Thoracic aorta endothelial cell (primary cell): ENCODE results near the gene DXO. TPM values are rescaled to one million over a fixed set of nuclear protein-coding genes. Genes with fewer than 3 reads are reported as not detected.

Experiments used
- small RNA-seq: library from RNA; depleted of rRNA; stranded (forward); fragments of <200 nt; gene quantifications from one replicate; pipeline ENCODE3, GENCODE V24; 2012
- total RNA-seq: library from RNA; depleted of rRNA; stranded (reverse); fragments of >200 nt; gene quantifications from 2 replicates; pipeline ENCODE4 v1.2.3, GENCODE V29; 2012

Gene DXO
- total RNA-seq, result 13.2 and 14.2 TPM in 2 replicates

GRCh38 chr6:31971993-31972708 lies at the start of gene DXO:
Gene DXO, minus strand, starts transcription at chr6:31972138. Its CDS starts 463 bp downstream, at chr6:31971675.

DNA sequence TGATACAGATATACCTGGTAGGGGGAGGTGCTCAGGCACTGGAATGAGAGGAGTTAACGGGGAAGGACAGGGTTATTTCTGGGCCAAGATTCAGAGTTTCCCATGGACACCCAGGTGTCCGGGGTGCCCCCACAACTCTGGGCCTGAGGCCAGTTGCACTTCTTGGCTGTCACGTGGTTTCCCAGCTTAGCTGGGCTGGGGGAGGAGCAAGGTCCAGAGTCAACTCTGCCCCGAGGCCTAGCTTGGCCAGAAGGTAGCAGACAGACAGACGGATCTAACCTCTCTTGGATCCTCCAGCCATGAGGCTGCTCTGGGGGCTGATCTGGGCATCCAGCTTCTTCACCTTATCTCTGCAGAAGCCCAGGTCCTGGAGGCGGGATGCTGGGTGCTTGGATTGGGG lies 42.6 kb upstream of the DXO start, which contains the start of gene C4B:
TSS of gene C4B (plus strand) at position 249 of the 400 bp plus-strand sequence. CDS start at position 300, 51 bp downstream.

GRCh38 chr6:31981744-31982143 lies 9.8 kb upstream of the DXO start, which contains the start of gene C4A:
Gene C4A, plus strand, starts transcription at chr6:31982057. Its CDS starts 51 bp downstream, at chr6:31982108.

GRCh38 chr6:31958741-31959739 lies 12.9 kb downstream of the DXO start, which contains the start of the genes NELFE and SKIC2:
Gene NELFE, minus strand, starts transcription at chr6:31958971. Its CDS starts 525 bp downstream, at chr6:31958446.
Gene SKIC2, plus strand, starts transcription at chr6:31959175. Its CDS starts 18 bp downstream, at chr6:31959193.

GRCh38 chr6:31945507-31946369 lies 26.2 kb downstream of the DXO start, which contains the start of gene CFB:
Gene CFB, plus strand, starts transcription at chr6:31946095. Its CDS starts 127 bp downstream, at chr6:31946222.

DNA sequence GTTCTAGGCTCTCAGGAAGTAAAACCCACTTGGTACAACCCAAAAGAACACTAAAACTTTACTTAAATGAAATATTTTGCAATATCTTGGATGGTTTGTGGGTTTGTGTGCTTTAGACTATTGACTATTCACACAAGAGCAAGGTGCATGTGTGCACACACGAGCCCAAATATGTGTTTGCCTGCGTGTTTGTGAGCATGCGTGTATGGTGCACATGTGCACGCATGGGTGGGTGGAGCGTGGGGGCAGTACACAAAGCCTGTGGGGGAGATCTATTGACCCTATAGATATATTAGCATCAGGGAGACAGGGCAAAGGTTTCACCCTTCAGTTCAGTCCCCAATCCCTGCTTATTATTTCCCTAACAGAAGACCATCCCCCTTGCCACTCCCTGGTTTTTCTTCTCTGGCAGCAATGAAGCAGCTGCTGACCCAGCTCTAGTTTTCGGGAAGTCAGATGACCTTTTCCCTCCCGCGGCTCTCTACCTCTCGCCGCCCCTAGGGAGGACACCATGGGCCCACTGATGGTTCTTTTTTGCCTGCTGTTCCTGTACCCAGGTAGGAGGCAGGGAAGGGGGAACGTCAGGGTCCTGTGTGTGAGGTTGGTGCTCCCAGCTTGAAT lies 44.6 kb downstream of the DXO start, which contains the start of gene C2:
TSS of gene C2 (plus strand) at position 476 of the 621 bp plus-strand sequence. CDS start at position 512, 36 bp downstream.

Small RNA genes within 50 kb of the gene (small RNA-seq; reads per million reads assigned to genes)
- gene AL645922.1, result not detected

Other genes starting within 250 kb of the DXO start
- gene MPIG6B, start 248.8 kb downstream of the DXO start, total RNA-seq, result not detected in 2 replicates
- 35.2 and 44.4 TPM in 2 replicates for gene DDAH2, start 242.8 kb downstream of the DXO start, total RNA-seq
- 650 and 798 TPM in 2 replicates for gene CLIC1, start 235.6 kb downstream of the DXO start, total RNA-seq
- 18.6 and 30.9 TPM in 2 replicates for gene MSH5, start 232.1 kb downstream of the DXO start, total RNA-seq
- 0.66 and 1.6 TPM in 2 replicates for gene SAPCD1, start 209.5 kb downstream of the DXO start, total RNA-seq
- gene VWA7, start 194.8 kb downstream of the DXO start, total RNA-seq, result 0.27 and 0.29 TPM in 2 replicates
- gene VARS1, start 176.4 kb downstream of the DXO start, total RNA-seq, result 80.2 and 96.9 TPM in 2 replicates
- gene LSM2, start 165.2 kb downstream of the DXO start, total RNA-seq, result 51.3 and 55.1 TPM in 2 replicates
- gene HSPA1L, start 156.9 kb downstream of the DXO start, total RNA-seq, result 0.40 and 0.57 TPM in 2 replicates
- 35.1 and 75.0 TPM in 2 replicates for gene HSPA1A, start 156.6 kb downstream of the DXO start, total RNA-seq
- gene HSPA1B, start 144.4 kb downstream of the DXO start, total RNA-seq, result 26.1 and 97.3 TPM in 2 replicates
- gene NEU1, start 109.3 kb downstream of the DXO start, total RNA-seq, result 43.5 and 45.3 TPM in 2 replicates
- 0.13 and 0.65 TPM in 2 replicates for gene SLC44A4, start 93.1 kb downstream of the DXO start, total RNA-seq
- gene EHMT2, start 74.4 kb downstream of the DXO start, total RNA-seq, result 34.0 and 40.5 TPM in 2 replicates
- 1.1 and 1.3 TPM in 2 replicates for gene ZBTB12, start 70.1 kb downstream of the DXO start, total RNA-seq
- gene C2, start 44.4 kb downstream of the DXO start, total RNA-seq, result not detected in 2 replicates
- 1.3 TPM in 2 replicates for gene CFB, start 26.0 kb downstream of the DXO start, total RNA-seq
- gene NELFE, start 13.2 kb downstream of the DXO start, total RNA-seq, result 99.7 and 101 TPM in 2 replicates
- 38.3 and 43.7 TPM in 2 replicates for gene SKIC2, start 13.0 kb downstream of the DXO start, total RNA-seq
- gene C4A, start 9.9 kb upstream of the DXO start, total RNA-seq, result 0.86 and 1.6 TPM in 2 replicates
- 0.43 and 1.9 TPM in 2 replicates for gene C4B, start 42.7 kb upstream of the DXO start, total RNA-seq
- not detected in 2 replicates for gene CYP21A2, start 66.3 kb upstream of the DXO start, total RNA-seq
- 0.13 and 2.1 TPM in 2 replicates for gene TNXB, start 137.2 kb upstream of the DXO start, total RNA-seq
- 33.1 and 38.4 TPM in 2 replicates for gene ATF6B, start 156.1 kb upstream of the DXO start, total RNA-seq
- gene FKBPL, start 158.2 kb upstream of the DXO start, total RNA-seq, result 5.2 and 6.7 TPM in 2 replicates
- 0.14 TPM in 1 of 2 replicates, not detected in the other for gene PRRT1, start 179.8 kb upstream of the DXO start, total RNA-seq
- gene PPT2, start 182.0 kb upstream of the DXO start, total RNA-seq, result 32.7 and 42.2 TPM in 2 replicates
- gene EGFL8, start 192.5 kb upstream of the DXO start, total RNA-seq, result 1.1 and 1.2 TPM in 2 replicates
- 17.3 and 24.0 TPM in 2 replicates for gene AGPAT1, start 203.9 kb upstream of the DXO start, total RNA-seq
- 28.9 and 42.6 TPM in 2 replicates for gene RNF5, start 206.3 kb upstream of the DXO start, total RNA-seq
- gene AGER, start 212.1 kb upstream of the DXO start, total RNA-seq, result 0.27 and 0.36 TPM in 2 replicates
- 41.5 and 43.2 TPM in 2 replicates for gene PBX2, start 218.1 kb upstream of the DXO start, total RNA-seq
- 7.6 and 11.6 TPM in 2 replicates for gene GPSM3, start 220.5 kb upstream of the DXO start, total RNA-seq